ENCODE data around the gene SLC35E3. TPM values are rescaled to one million over a fixed set of nuclear protein-coding genes. Genes with fewer than 3 reads are reported as not detected.

Gene SLC35E3
- total RNA-seq, 1 experiment from 2014 or later: 25.0 TPM

GRCh38 chr12:68766646-68767045, 20.7 kb downstream of the SLC35E3 start:
- intact Hi-C loops (cut with micrococcal nuclease; ENCODE audit: unreplicated experiment): no loop called here

GRCh38 chr12:68767191-68767590, 21.2 kb downstream of the SLC35E3 start:
- H3K27ac Mint-ChIP-seq (ENCODE audit: unreplicated experiment): no peak overlapping the region
- H3K4me1 Mint-ChIP-seq (ENCODE audit: low read depth, unreplicated experiment): peaks cover 2% of the 10 kb centered on the region
- no peak for TF ChIP-seq CTCF (IDR thresholded peaks at IDR 0.05; ENCODE audit: insufficient read depth in 1 of 2, low read depth in 1 of 2, low read length in 1 of 2, severe bottlenecking in 1 of 2, unreplicated experiment in 1 of 2)
- Histone ChIP-seq H3K9me3 (no peaks in the 10 kb centered on the region), H3K4me1 (no peaks in the 10 kb centered on the region), H3K27me3 (replicated peaks; ENCODE audit: control insufficient read depth, insufficient read depth, low read length) (no peaks in the 10 kb centered on the region), H3K4me3 (ENCODE audit: low read depth, low read length) (no peak overlapping the region), H3K36me3 (ENCODE audit: control insufficient read depth, insufficient read depth, low read length) (no peaks in the 10 kb centered on the region)
- ChIA-PET POLR2A (no interaction called here), CTCF (no interaction called here)
- BruUV-seq (replicated peaks): no TSS peak
- no peaks in the 10 kb centered on the region for H3K27me3 Mint-ChIP-seq (ENCODE audit: insufficient read depth, unreplicated experiment)
- peaks cover 16% of the 10 kb centered on the region for H3K36me3 Mint-ChIP-seq (ENCODE audit: insufficient read depth, unreplicated experiment)
- no peak for DNase-seq
- intact Hi-C loops (cut with micrococcal nuclease; ENCODE audit: unreplicated experiment): no loop called here
- no peak overlapping the region for H3K4me3 Mint-ChIP-seq (ENCODE audit: unreplicated experiment)
- H3K9me3 Mint-ChIP-seq (ENCODE audit: unreplicated experiment): no peaks in the 10 kb centered on the region

More at GRCh38 chr12:68766646-68767045, 20.7 kb downstream of the SLC35E3 start:
- Mint-ChIP-seq H3K27ac (ENCODE audit: unreplicated experiment) (no peak overlapping the region), H3K4me3 (ENCODE audit: unreplicated experiment) (no peak overlapping the region), H3K4me1 (ENCODE audit: low read depth, unreplicated experiment) (peaks cover 7% of the 10 kb centered on the region), H3K27me3 (ENCODE audit: insufficient read depth, unreplicated experiment) (no peaks in the 10 kb centered on the region), H3K36me3 (ENCODE audit: insufficient read depth, unreplicated experiment) (peaks cover 16% of the 10 kb centered on the region), H3K9me3 (ENCODE audit: unreplicated experiment) (no peaks in the 10 kb centered on the region)
- Histone ChIP-seq H3K36me3 (ENCODE audit: control insufficient read depth, insufficient read depth, low read length) (no peaks in the 10 kb centered on the region), H3K4me3 (ENCODE audit: low read depth, low read length) (no peak overlapping the region), H3K27me3 (replicated peaks; ENCODE audit: control insufficient read depth, insufficient read depth, low read length) (no peaks in the 10 kb centered on the region), H3K9me3 (no peaks in the 10 kb centered on the region), H3K4me1 (no peaks in the 10 kb centered on the region)
- no peak for TF ChIP-seq CTCF (IDR thresholded peaks at IDR 0.05; ENCODE audit: insufficient read depth in 1 of 2, low read depth in 1 of 2, low read length in 1 of 2, severe bottlenecking in 1 of 2, unreplicated experiment in 1 of 2)
- POLR2A ChIA-PET: no interaction called here
- DNase-seq: no peak
- CTCF ChIA-PET: no interaction called here
- BruUV-seq (replicated peaks): no TSS peak

- H3K27me3 ChIP-seq (replicated peaks; ENCODE audit: control insufficient read depth, insufficient read depth, low read length): no peaks in the 10 kb centered on the region
- CTCF ChIA-PET: no interaction called here
- POLR2A ChIA-PET: no interaction called here
- H3K9me3 ChIP-seq: no peaks in the 10 kb centered on the region
- peaks cover 16% of the 10 kb centered on the region for H3K36me3 Mint-ChIP-seq (ENCODE audit: insufficient read depth, unreplicated experiment)
- H3K27ac Mint-ChIP-seq (ENCODE audit: unreplicated experiment): no peak overlapping the region
- no peak for TF ChIP-seq CTCF (IDR thresholded peaks at IDR 0.05; ENCODE audit: insufficient read depth in 1 of 2, low read depth in 1 of 2, low read length in 1 of 2, severe bottlenecking in 1 of 2, unreplicated experiment in 1 of 2)
- no peak for DNase-seq
- H3K27me3 Mint-ChIP-seq (ENCODE audit: insufficient read depth, unreplicated experiment): no peaks in the 10 kb centered on the region
- no peak overlapping the region for H3K4me3 Mint-ChIP-seq (ENCODE audit: unreplicated experiment)
- no peak overlapping the region for H3K4me3 ChIP-seq (ENCODE audit: low read depth, low read length)
- H3K4me1 ChIP-seq: no peaks in the 10 kb centered on the region
- H3K4me1 Mint-ChIP-seq (ENCODE audit: low read depth, unreplicated experiment): no peaks in the 10 kb centered on the region
- no peaks in the 10 kb centered on the region for H3K9me3 Mint-ChIP-seq (ENCODE audit: unreplicated experiment)
- no TSS peak for BruUV-seq (replicated peaks)
- intact Hi-C loops (cut with micrococcal nuclease; ENCODE audit: unreplicated experiment): no loop called here
- no peaks in the 10 kb centered on the region for H3K36me3 ChIP-seq (ENCODE audit: control insufficient read depth, insufficient read depth, low read length)
Observed at GRCh38 chr12:68768431-68768939, 22.5 kb downstream of the SLC35E3 start.

Measured in Caco-2 (cell line).